8988T (cell line): Measurements from ENCODE around the gene TDRD15.
"Not testable (repeated sequence)": the region's sequence is repeated elsewhere in the genome, so short reads cannot be mapped to it uniquely, and the experiment has no call there.

Source experiments
- DNase-seq: peaks from one replicate; pipeline ENCODE4 v3.0.0; 2011

The TDRD15 gene

GRCh38 chr2:21148718-21149117, 24.9 kb downstream of the TDRD15 start:
- no peak for DNase-seq

- not testable (repeated sequence) for DNase-seq
Measured at GRCh38 chr2:21151234-21151633, 27.5 kb downstream of the TDRD15 start.

- no peak for DNase-seq
Measured at GRCh38 chr2:21155365-21156136, 31.8 kb downstream of the TDRD15 start.

GRCh38 chr2:21161122-21161521, 37.4 kb downstream of the TDRD15 start:
- no peak for DNase-seq

- no peak for DNase-seq
Measured at GRCh38 chr2:21161832-21162614, 38.3 kb downstream of the TDRD15 start.

GRCh38 chr2:21162615-21162878, 38.8 kb downstream of the TDRD15 start:
- DNase-seq, result no peak

GRCh38 chr2:21163213-21163612, 39.4 kb downstream of the TDRD15 start:
- no peak for DNase-seq

- DNase-seq, result no peak
Measured at GRCh38 chr2:21165350-21165749, 41.6 kb downstream of the TDRD15 start.

GRCh38 chr2:21175895-21176646, 52.3 kb downstream of the TDRD15 start:
- no peak for DNase-seq

GRCh38 chr2:21181957-21182356, 58.2 kb downstream of the TDRD15 start:
- DNase-seq, result no peak

GRCh38 chr2:21183306-21183705, 59.5 kb downstream of the TDRD15 start:
- no peak for DNase-seq

- DNase-seq, result no peak
Measured at GRCh38 chr2:21183726-21184125, 60.0 kb downstream of the TDRD15 start.

GRCh38 chr2:21191535-21191934, 67.8 kb downstream of the TDRD15 start:
- no peak for DNase-seq
